ENCODE measurements around the gene TMEM184B. TPM values are rescaled to one million over a fixed set of nuclear protein-coding genes. Genes with fewer than 3 reads are reported as not detected.
A peak's percentile ranks its signal among the peaks of the same experiment; 100 is the strongest.

Gene TMEM184B
- polyA plus RNA-seq, 2 of the 4 experiments (the other 2 are of a cell fraction), result 22.2 to 36.8 TPM

GRCh38 chr22:38239101-38239761 lies 33.6 kb downstream of the TMEM184B start (continued):
- TF ChIP-seq BHLHE40 (IDR thresholded peaks at IDR 0.05; ENCODE audit: low read depth, low read length) (no peak), POLR2A (IDR thresholded peaks at IDR 0.05; ENCODE audit: low read length) (no peak), CTCF (IDR thresholded peaks at IDR 0.05) (0 out of 3 replicates have a peak, but pooled peaks have one; percentile 21), KDM5A (IDR thresholded peaks at IDR 0.05) (no peak), RCOR1 (IDR thresholded peaks at IDR 0.05; ENCODE audit: low read depth, low read length) (no peak), RNF2 (IDR thresholded peaks at IDR 0.05; ENCODE audit: borderline replicate concordance, low read depth) (no peak), ZC3H11A (IDR thresholded peaks at IDR 0.05) (no peak), MAZ (IDR thresholded peaks at IDR 0.05; ENCODE audit: borderline replicate concordance, low read depth, low read length) (no peak)

GRCh38 chr22:38238519-38239071 lies 34.2 kb downstream of the TMEM184B start:
- DNase-seq (ENCODE audit: low read depth in 1 of 2, low spot score in 1 of 2) (no peak), ATAC-seq (no peak), FAIRE-seq (no peak)
- ChIA-PET CTCF (interaction anchor here (0.9 to 1.9 kb wide), 3 partner anchors 8 to 169 kb away, joined by 3 to 5 read pairs (median 5); no protein-coding TSS in a partner anchor), POLR2A (interaction anchor here (0.6 kb wide), 1 partner anchor 15 kb away, joined by 5 read pairs; no protein-coding TSS in a partner anchor)
- H3K27ac ChIP-seq, result peak overlapping the region; percentile 75 to 89
- H3K4me1 ChIP-seq, result peaks cover 49% of the 10 kb centered on the region
- H3K4me2 ChIP-seq, result peak overlapping the region; percentile 61
- H3K9me3 ChIP-seq, result no peaks in the 10 kb centered on the region
- no peak overlapping the region for H3K4me3 ChIP-seq
- 86% methylated on average over 8 of the region's 9 CpGs for WGBS (ENCODE audit: missing lambda C conversion rate)
- TF ChIP-seq TFCP2L1 (CRISPR knock-in tag; IDR thresholded peaks at IDR 0.05) (no peak), EHMT2 (IDR thresholded peaks at IDR 0.05; ENCODE audit: low read depth) (no peak), HDAC2 (IDR thresholded peaks at IDR 0.05) (no peak), MAZ (IDR thresholded peaks at IDR 0.05; ENCODE audit: borderline replicate concordance, low read depth, low read length) (no peak), ZFP36 (IDR thresholded peaks at IDR 0.05; ENCODE audit: borderline replicate concordance, partially characterized antibody) (no peak), ESRRA (IDR thresholded peaks at IDR 0.05; ENCODE audit: borderline replicate concordance, low read length) (no peak), MYC (IDR thresholded peaks at IDR 0.05; ENCODE audit: borderline replicate concordance, low read length) (no peak), ZNF302 (CRISPR knock-in tag; IDR thresholded peaks at IDR 0.05) (no peak), ZSCAN20 (CRISPR knock-in tag; IDR thresholded peaks at IDR 0.05) (no peak), FOXS1 (CRISPR knock-in tag; IDR thresholded peaks at IDR 0.05) (no peak), CHD2 (IDR thresholded peaks at IDR 0.05; ENCODE audit: low read length, partially characterized antibody) (no peak), EP300 (IDR thresholded peaks at IDR 0.05) (no peak), NPAS2 (CRISPR knock-in tag; IDR thresholded peaks at IDR 0.05; ENCODE audit: borderline replicate concordance) (no peak), POLR2A (IDR thresholded peaks at IDR 0.05; ENCODE audit: low read length) (no peak), KDM5A (IDR thresholded peaks at IDR 0.05) (no peak)

GRCh38 chr22:38236786-38237185 lies 36.0 kb downstream of the TMEM184B start:
- Histone ChIP-seq H3K27ac (no peak overlapping the region), H3K4me3 (no peak overlapping the region), H3K4me1 (peaks cover 37% of the 10 kb centered on the region), H3K9me3 (no peaks in the 10 kb centered on the region), H3K4me2 (no peak overlapping the region)
- TF ChIP-seq JUNB (IDR thresholded peaks at IDR 0.05) (no peak), FOSB (CRISPR knock-in tag; IDR thresholded peaks at IDR 0.05) (no peak), NR3C1 (IDR thresholded peaks at IDR 0.05) (no peak), HMGXB4 (CRISPR knock-in tag; IDR thresholded peaks at IDR 0.05; ENCODE audit: borderline replicate concordance) (no peak), GATA3 (IDR thresholded peaks at IDR 0.05; ENCODE audit: borderline replicate concordance) (no peak), KDM5A (IDR thresholded peaks at IDR 0.05) (no peak), ZNF302 (CRISPR knock-in tag; IDR thresholded peaks at IDR 0.05) (no peak), BHLHE40 (IDR thresholded peaks at IDR 0.05; ENCODE audit: low read depth, low read length) (no peak), FOSL2 (IDR thresholded peaks at IDR 0.05) (no peak), FOSL2 (CRISPR knock-in tag; IDR thresholded peaks at IDR 0.05) (no peak), SMC3 (IDR thresholded peaks at IDR 0.05) (no peak), HOXB13 (CRISPR knock-in tag; IDR thresholded peaks at IDR 0.05; ENCODE audit: low read depth) (no peak)
- ChIA-PET POLR2A (no interaction called here), CTCF (interaction anchor here (1.4 kb wide), 1 partner anchor 123 kb away, joined by 3 read pairs; no protein-coding TSS in a partner anchor)
- DNase-seq (ENCODE audit: low read depth in 1 of 2, low spot score in 1 of 2) (no peak), FAIRE-seq (no peak), ATAC-seq (no peak)
- WGBS (ENCODE audit: missing lambda C conversion rate), result 91% methylated on average over 8 of the region's 8 CpGs
